HG02885 (cell line): ENCODE data around the gene COL18A1.

Source experiments
- ATAC-seq: cut with Tn5 transposase; IDR thresholded peaks from one replicate; pipeline ENCODE4 v1.9.1; 2021; ENCODE audit warnings: mild to moderate bottlenecking; ENCODE audit not compliant: unreplicated experiment, poor library complexity

COL18A1 gene

GRCh38 chr21:45421846-45422775 is 17.1 kb downstream of the COL18A1 start:
- ATAC-seq, result no peak

GRCh38 chr21:45423201-45423955 is 18.4 kb downstream of the COL18A1 start:
- ATAC-seq, result no peak

- no peak for ATAC-seq
Observed at GRCh38 chr21:45423968-45424853, 19.2 kb downstream of the COL18A1 start.

GRCh38 chr21:45424854-45425795 is 20.2 kb downstream of the COL18A1 start:
- no peak for ATAC-seq

- no peak for ATAC-seq
Observed at GRCh38 chr21:45427331-45428271, 22.6 kb downstream of the COL18A1 start.

- no peak for ATAC-seq
Observed at GRCh38 chr21:45428534-45428933, 23.6 kb downstream of the COL18A1 start.

GRCh38 chr21:45429221-45430175 is 24.5 kb downstream of the COL18A1 start:
- ATAC-seq, result no peak

- no peak for ATAC-seq
Observed at GRCh38 chr21:45430521-45431501, 25.8 kb downstream of the COL18A1 start.

- no peak for ATAC-seq
Observed at GRCh38 chr21:45431781-45432572, 27.0 kb downstream of the COL18A1 start.

- ATAC-seq, result no peak
Observed at GRCh38 chr21:45432575-45433255, 27.8 kb downstream of the COL18A1 start.

- no peak for ATAC-seq
Observed at GRCh38 chr21:45433301-45433700, 28.3 kb downstream of the COL18A1 start.

GRCh38 chr21:45433911-45434644 is 29.1 kb downstream of the COL18A1 start:
- ATAC-seq, result no peak

GRCh38 chr21:45434645-45435217 is 29.8 kb downstream of the COL18A1 start:
- no peak for ATAC-seq
